GM12801 (cell line): ENCODE data around the gene CATSPERZ.

Experiments used
- CTCF ChIP-seq: IDR thresholded peaks from one replicate; pipeline ENCODE4 v1.5.1; 2011; ENCODE audit warnings: control low read depth; ENCODE audit not compliant: insufficient read length; ENCODE audit errors: extremely low read depth

The CATSPERZ gene

DNA sequence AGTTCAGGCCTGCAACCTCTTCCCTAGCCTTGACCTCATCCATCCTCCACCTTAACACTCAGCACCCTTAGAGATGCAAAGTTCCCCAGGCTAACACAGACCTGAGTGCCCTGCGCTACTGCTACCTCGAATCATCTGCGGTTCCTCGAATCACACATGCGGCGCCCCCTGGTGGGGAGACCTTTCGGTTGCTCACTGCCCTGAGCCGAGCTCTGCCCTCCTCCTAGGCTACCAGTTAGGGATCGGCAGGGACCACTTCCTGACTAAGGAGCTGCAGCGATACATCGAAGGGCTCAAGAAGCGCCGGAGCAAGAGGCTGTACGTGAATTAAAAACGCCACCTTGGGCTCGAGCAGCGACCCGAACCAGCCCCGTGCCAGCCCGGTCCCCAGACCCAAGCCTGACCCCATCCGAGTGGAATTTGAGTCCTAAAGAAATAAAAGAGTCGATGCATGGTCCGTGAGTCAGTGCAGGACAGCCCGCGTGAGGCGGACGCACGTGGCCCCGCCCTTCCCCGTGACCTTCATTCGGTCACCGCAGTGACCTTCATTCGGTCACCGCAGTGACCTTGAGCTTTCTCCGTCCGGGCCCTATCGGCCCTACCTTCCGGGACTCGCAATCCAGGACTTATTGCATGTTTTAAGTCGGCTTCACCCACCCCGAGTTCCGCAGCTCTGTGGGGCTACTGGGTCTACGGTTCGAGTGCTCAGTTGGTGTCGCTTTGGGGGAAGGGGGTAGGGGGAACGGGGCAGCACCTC lies 4.3 kb downstream of the CATSPERZ start:
- no peak for TF ChIP-seq CTCF

DNA sequence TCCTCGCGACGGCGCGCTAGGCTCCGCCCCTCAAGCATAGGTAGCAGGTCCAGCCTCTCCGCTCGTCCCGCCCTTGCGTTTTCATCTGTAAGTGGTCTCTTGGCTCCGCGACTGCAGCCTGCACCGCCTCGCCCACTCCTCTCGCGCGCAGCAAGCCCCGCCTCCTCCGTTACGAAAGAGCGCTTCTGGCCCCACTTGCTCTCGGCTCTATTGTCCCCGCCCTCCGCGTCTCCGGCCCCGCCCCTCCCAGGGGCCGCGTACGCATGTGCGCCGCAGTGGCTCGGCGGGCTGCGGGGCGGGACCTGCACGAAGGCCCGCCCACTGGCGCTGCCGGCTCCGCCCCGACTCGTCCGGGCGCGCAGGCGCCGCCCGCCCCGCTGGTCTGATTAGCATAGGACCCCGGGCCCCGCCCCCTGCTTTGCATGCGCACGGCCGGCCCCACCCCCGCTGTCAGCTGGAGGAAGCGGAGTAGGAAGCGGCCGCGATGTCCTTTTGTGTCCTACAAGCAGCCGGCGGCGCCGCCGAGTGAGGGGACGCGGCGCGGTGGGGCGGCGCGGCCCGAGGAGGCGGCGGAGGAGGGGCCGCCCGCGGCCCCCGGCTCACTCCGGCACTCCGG lies 5.0 kb downstream of the CATSPERZ start, which contains the start of gene ESRRA:
ESRRA (plus strand) TSS at position 450 of the 616 bp plus-strand sequence. CDS start 1,656 bp downstream, outside the sequence.
- no peak for TF ChIP-seq CTCF

GRCh38 chr11:64305691-64306562 lies 5.8 kb downstream of the CATSPERZ start:
- no peak for TF ChIP-seq CTCF

DNA sequence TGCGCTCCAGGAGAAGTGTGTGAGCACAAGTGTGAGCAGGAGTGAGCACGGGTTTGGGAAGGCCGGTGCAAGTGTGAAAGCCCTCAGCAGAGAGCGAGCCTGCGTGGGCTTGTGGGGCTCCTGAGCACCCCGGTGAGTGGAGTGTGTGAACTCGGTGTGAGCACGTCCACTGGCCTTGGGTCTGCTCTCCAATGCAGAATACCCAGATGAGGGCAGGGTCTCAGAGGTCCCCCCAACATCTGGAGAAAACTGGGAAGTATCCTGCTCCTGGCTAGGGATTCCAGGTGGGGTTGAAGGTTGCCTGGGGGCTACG lies 6.4 kb downstream of the CATSPERZ start:
- TF ChIP-seq CTCF: no peak

DNA sequence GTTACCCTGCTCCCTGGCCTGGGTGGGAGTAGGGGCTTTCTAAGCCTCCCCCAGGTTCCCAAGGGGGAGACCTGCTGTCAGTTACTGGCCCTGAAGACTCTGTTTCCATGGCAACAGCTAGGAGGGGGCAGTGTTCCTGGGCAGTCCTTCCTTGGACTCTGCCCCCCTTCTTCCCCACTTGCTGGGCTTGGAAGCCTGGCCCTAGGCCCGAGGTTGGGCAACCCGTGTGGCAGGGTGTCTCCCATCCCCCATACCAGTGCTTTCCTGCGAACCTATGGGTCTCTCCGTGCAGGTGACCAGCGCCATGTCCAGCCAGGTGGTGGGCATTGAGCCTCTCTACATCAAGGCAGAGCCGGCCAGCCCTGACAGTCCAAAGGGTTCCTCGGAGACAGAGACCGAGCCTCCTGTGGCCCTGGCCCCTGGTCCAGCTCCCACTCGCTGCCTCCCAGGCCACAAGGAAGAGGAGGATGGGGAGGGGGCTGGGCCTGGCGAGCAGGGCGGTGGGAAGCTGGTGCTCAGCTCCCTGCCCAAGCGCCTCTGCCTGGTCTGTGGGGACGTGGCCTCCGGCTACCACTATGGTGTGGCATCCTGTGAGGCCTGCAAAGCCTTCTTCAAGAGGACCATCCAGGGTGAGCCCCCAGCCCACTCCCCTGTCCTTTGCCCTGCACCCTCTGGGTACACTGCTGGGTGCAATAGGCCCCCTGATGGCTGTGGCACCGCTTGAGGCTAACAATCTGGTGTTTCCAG lies 6.9 kb downstream of the CATSPERZ start:
- TF ChIP-seq CTCF: no peak

GRCh38 chr11:64312947-64313346 lies 12.8 kb downstream of the CATSPERZ start:
- no peak for TF ChIP-seq CTCF
